Measurements from ENCODE around the gene PNLIPRP1.

The PNLIPRP1 gene

GRCh38 chr10:116602648-116603400 is 12.1 kb downstream of the PNLIPRP1 start:
- DNase-seq, result no peak

- DNase-seq, result no peak
These were observed 15.3 kb downstream of the PNLIPRP1 start for GRCh38 chr10:116606061-116606483.

DNA sequence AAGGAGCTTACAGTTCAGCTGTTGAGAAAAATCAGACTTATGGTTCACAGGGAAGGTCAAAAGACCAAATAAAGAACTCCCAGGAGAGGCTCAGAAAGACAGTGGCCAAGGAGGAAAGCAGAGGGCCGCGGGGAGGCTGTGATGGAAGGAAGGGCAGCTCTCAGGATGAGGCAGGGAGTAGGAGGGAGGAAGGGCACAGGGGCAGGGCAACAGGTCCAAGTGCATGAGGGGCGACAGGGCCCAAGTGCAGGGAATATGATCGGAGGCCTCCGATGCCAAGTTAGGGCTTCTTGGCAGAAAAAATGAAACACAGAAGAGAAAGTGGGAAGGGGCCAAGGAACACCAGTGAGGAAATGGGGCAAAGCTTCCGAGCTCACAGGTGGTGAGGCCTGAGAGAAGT is 16.6 kb downstream of the PNLIPRP1 start:
- no peak for DNase-seq

DNA sequence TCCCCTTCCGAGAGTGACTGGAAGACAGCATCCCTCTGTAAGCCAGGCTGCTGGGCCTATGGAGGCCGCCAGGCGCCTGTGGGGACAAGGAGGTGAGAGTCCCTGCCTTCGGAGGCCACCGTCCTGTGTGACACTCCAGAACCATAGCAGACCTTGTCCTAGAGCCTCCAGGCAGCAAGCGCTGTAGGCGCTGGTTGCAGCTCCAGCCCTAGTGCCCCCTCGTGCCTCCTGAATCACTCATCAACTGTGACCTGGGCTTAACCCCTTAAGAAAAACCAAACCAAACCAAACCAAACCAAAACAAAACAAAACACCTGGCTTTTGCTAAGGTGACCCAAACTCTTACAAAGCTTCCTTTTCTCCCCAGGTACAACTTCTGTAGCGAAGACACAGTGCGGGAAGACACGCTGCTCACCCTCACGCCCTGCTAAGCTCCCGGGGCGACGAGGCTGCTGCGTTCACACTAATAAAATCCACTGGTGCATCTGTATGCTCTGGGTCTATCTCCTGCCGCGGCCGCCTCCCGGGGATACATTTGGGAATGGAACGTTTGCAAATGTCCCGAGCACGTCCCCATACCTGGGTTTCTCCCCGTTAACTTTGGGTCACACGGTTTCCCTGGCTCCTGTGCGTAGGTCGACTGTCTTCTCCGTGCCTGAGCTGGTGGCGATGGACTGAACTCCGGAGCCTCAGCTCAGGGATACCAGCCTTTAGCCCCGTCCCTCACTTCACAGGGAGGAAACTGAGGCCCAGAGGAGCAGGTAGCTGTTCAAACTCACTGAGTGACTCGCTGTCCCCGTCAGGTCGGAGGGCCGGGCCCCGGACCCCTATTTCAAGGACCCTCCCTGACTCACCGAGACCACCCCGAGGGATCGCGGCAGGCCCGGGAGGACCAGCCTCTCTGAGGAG is 18.2 kb downstream of the PNLIPRP1 start:
- DNase-seq, result no peak

GRCh38 chr10:116610443-116611152 is 19.8 kb downstream of the PNLIPRP1 start:
- DNase-seq, result no peak

- DNase-seq, result no peak
These were observed 20.4 kb downstream of the PNLIPRP1 start for GRCh38 chr10:116611153-116611545.

GRCh38 chr10:116612107-116612769 is 21.5 kb downstream of the PNLIPRP1 start:
- no peak for DNase-seq

- DNase-seq, result no peak
These were observed 22.7 kb downstream of the PNLIPRP1 start for GRCh38 chr10:116613471-116613870.

DNA sequence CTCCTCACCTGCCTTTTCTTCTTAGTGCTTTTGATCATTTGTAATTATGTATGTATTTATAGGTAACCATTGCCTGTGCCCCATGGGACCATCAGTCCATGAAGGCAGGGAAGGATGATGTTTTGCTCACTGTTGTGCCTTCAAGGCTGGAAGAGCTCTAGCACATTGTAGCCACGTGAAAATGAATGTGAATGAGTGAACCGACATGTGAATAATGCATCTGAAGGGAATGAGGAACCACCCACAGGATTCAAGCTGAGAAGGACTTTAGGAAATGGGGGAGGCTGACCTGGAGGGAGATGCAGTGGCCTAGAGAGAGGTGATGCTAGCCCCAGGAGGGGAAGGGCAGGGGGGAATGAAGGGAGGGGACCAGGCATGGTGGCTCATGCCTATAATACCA is 24.0 kb downstream of the PNLIPRP1 start:
- DNase-seq, result no peak

GRCh38 chr10:116615199-116615776 is 24.5 kb downstream of the PNLIPRP1 start:
- no peak for DNase-seq

GRCh38 chr10:116620423-116621400 is 30.0 kb downstream of the PNLIPRP1 start, which contains the start of gene PNLIPRP2:
Gene PNLIPRP2 (plus strand): TSS chr10:116620953.
- DNase-seq, result no peak

DNA sequence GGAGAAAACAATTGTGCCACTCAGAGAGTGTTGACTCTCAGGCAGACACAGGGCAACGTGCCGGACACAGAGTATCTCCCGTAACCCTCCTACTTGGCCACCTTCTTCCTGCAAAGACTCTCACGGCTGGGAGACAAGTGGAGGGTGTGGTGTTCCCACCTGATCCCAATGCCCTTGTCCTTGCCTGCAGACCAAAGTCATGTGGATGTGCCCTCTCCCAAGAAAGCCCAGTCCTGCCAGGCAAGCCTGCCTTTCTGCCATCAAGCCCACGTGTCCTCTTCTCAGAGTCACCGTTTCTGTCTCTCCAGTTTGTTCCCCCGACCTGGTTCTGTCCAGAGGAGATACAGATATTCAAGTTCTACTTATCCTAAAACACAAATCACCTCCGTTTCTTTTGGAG is 30.7 kb downstream of the PNLIPRP1 start:
- DNase-seq, result no peak

GRCh38 chr10:116621934-116622655 is 31.3 kb downstream of the PNLIPRP1 start:
- DNase-seq, result no peak

DNA sequence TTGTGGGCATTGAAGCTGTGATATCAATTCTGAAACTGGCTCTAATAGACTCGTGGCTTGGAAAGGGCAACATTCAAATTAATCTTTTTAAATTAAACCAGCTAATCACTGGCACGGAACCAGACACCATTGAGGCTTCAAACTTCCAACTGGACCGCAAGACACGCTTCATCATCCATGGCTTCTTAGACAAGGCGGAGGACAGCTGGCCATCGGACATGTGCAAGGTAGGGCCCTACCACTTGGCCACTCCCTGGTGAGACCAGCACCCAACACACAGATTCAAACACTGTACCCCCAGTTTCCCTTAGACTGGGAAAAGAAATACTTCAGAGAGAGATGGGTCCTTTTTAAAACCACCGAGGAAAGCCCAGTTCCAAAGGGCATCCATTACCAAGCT is 35.1 kb downstream of the PNLIPRP1 start:
- no peak for DNase-seq

- no peak for DNase-seq
These were observed 36.1 kb downstream of the PNLIPRP1 start for GRCh38 chr10:116626815-116627214.

GRCh38 chr10:116627386-116627933 is 36.7 kb downstream of the PNLIPRP1 start:
- DNase-seq, result no peak

GRCh38 chr10:116629340-116629739 is 38.6 kb downstream of the PNLIPRP1 start:
- no peak for DNase-seq

- DNase-seq, result no peak
These were observed 39.3 kb downstream of the PNLIPRP1 start for GRCh38 chr10:116630020-116630419.

GRCh38 chr10:116631871-116632295 is 41.1 kb downstream of the PNLIPRP1 start:
- DNase-seq, result no peak
